Osteoblast (primary cell): ENCODE measurements around the gene PDZD8. TPM values are rescaled to one million over a fixed set of nuclear protein-coding genes. Genes with fewer than 3 reads are reported as not detected.

ENCODE experiments used
- DNase-seq: peaks from one replicate; pipeline ENCODE4 v3.0.0; 2011; ENCODE audit warnings: low spot score, mixed read lengths; ENCODE audit not compliant: insufficient read length; ENCODE audit errors: missing footprints
- H2AFZ ChIP-seq: 2 replicates; pipeline ENCODE4 v1.6.0; 2011; ENCODE audit warnings: mild to moderate bottlenecking, low read length
- H3K27ac ChIP-seq: 2 replicates; pipeline ENCODE4 v1.5.1; 2011; ENCODE audit warnings: mild to moderate bottlenecking, low read depth, low read length, moderate library complexity
- H3K27me3 ChIP-seq: 2 replicates; pipeline ENCODE4 v1.6.0; 2012; ENCODE audit warnings: mild to moderate bottlenecking, control low read depth, inconsistent platforms, low read length, moderate library complexity; ENCODE audit not compliant: insufficient read depth
- H3K36me3 ChIP-seq: 2 replicates; pipeline ENCODE4 v1.5.1; 2011; ENCODE audit warnings: mild to moderate bottlenecking, low read length, control low read depth, moderate library complexity; ENCODE audit not compliant: insufficient read depth
- H3K4me1 ChIP-seq: 2 replicates; pipeline ENCODE4 v1.5.1; 2011; ENCODE audit warnings: mild to moderate bottlenecking, low read length, control low read depth, moderate library complexity; ENCODE audit not compliant: insufficient read depth
- H3K4me2 ChIP-seq: 2 replicates; pipeline ENCODE4 v1.6.0; 2011; ENCODE audit warnings: mild to moderate bottlenecking, low read length; ENCODE audit not compliant: insufficient read depth
- H3K4me3 ChIP-seq: fragments of 200-600 bp; sonication (generic); 3 replicates; pipeline ENCODE4 v1.5.1; 2012; ENCODE audit warnings: mild to moderate bottlenecking, low read length, inconsistent platforms; ENCODE audit not compliant: insufficient read depth
- H3K79me2 ChIP-seq: 2 replicates; pipeline ENCODE4 v1.6.0; 2012; ENCODE audit warnings: mild to moderate bottlenecking, low read length, control low read depth, inconsistent platforms; ENCODE audit not compliant: insufficient read depth
- H3K9me3 ChIP-seq: 2 replicates; pipeline ENCODE4 v1.5.1; 2011; ENCODE audit warnings: low read depth, low read length, control low read depth
- H4K20me1 ChIP-seq: 2 replicates; pipeline ENCODE4 v1.6.0; 2012; ENCODE audit warnings: mild to moderate bottlenecking, low read length, control low read depth; ENCODE audit not compliant: insufficient read depth
- CTCF ChIP-seq: IDR thresholded peaks from 2 replicates; pipeline ENCODE4 v1.5.1; 2011; ENCODE audit warnings: mild to moderate bottlenecking, low read depth, low read length, moderate library complexity; ENCODE audit errors: extremely low read depth
- total RNA-seq: library from RNA; depleted of rRNA; stranded (reverse); fragments of >200 nt; gene quantifications from 2 replicates; pipeline ENCODE4 v1.2.3, GENCODE V29; 2012

The PDZD8 gene
- total RNA-seq, 1 donor, result 35.8 TPM

DNA sequence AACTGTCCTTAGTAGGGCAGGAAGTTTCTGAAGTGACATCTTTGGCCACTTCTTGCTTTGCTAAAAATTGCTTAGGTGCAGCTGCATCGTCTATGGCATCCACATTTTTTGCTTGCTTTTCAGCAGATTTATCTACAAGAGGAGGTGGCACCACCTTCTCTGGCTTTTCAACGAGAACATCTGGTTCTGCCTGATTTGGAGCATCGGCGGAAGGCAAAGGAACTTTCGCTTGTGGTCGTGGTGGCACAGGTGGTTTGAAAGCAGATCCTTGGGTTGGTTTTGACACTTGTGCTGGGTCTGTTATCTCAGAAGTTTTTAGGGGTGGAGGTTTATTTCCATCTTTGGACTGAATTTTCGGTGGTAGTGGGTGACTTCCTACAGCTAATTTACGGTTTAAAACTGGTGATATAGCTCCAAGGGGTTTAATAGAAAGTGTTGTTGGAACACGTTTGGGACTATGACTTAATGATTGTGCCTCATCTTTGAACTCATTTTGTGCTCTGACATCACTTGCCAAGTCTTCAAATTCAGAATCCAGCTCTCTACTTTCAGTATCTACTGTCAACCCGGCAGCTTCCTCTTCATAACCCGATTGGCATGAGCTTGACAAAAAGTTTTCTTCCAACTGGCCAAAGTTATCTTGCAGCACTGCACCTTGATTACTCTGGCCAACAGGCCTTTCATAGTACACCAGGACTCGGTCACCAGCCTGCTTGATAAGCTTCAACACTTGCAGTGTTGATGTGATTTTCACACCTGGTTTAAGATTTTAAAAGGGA lies 90.3 kb downstream of the PDZD8 start:
- no peak for DNase-seq
- no peak for TF ChIP-seq CTCF
- H4K20me1 ChIP-seq, result peaks cover 3% of the 10 kb centered on the region
- H2AFZ ChIP-seq, result no peak overlapping the region
- no peak overlapping the region for H3K27ac ChIP-seq
- no peak overlapping the region for H3K4me2 ChIP-seq
- H3K4me3 ChIP-seq, result no peak overlapping the region
- H3K27me3 ChIP-seq, result no peaks in the 10 kb centered on the region
- H3K79me2 ChIP-seq, result no peaks in the 10 kb centered on the region
- peaks cover 24% of the 10 kb centered on the region for H3K36me3 ChIP-seq
- no peaks in the 10 kb centered on the region for H3K9me3 ChIP-seq
- no peaks in the 10 kb centered on the region for H3K4me1 ChIP-seq

DNA sequence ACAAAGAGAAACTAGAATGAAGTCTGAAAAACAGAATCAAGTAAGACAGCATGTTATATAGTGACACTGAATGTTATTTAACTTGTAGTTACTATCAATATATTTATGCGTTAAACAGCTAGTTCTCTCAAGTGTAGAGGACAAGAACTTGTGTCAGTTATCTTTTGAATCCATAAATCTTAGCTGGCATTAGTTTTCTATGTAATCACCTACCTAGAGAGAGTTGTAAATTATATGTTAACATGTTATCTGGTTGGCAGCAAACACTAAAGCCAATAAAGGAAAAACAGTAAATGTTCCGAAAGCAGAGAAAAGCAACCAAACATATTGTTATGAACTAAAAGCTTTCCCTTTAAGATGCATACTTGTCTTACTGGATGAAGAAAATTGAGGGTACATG lies 97.6 kb downstream of the PDZD8 start:
- Histone ChIP-seq H3K4me3 (no peak overlapping the region), H3K36me3 (no peaks in the 10 kb centered on the region), H3K79me2 (no peaks in the 10 kb centered on the region), H3K4me1 (no peaks in the 10 kb centered on the region), H3K27me3 (no peaks in the 10 kb centered on the region), H3K4me2 (no peak overlapping the region), H4K20me1 (peaks cover 4% of the 10 kb centered on the region), H2AFZ (no peak overlapping the region), H3K27ac (no peak overlapping the region), H3K9me3 (no peaks in the 10 kb centered on the region)
- TF ChIP-seq CTCF, result no peak
- no peak for DNase-seq

DNA sequence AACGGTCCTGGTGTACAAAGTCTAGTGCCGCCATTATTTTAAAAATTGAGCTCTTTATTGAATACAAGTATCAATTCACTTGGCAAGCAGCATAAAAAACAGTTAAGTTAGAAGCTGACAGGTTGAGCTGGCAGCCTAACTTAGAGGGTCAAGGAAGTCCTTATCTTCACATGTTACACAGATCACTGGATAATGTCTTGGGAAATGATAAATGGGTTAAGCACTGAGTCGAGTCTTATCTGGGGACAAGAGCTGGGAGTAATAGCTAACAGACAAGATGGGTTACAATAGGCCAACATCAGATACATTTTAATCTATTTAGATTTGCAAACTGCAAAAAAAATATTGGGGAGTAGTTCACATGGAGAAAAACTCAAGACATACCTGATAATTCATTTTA lies 100.1 kb downstream of the PDZD8 start:
- no peaks in the 10 kb centered on the region for H3K27me3 ChIP-seq
- TF ChIP-seq CTCF, result no peak
- no peak for DNase-seq
- no peak overlapping the region for H3K4me3 ChIP-seq
- no peaks in the 10 kb centered on the region for H3K79me2 ChIP-seq
- no peak overlapping the region for H3K4me2 ChIP-seq
- no peaks in the 10 kb centered on the region for H3K4me1 ChIP-seq
- H3K36me3 ChIP-seq, result no peaks in the 10 kb centered on the region
- no peak overlapping the region for H3K27ac ChIP-seq
- peaks cover 3% of the 10 kb centered on the region for H4K20me1 ChIP-seq
- no peaks in the 10 kb centered on the region for H3K9me3 ChIP-seq
- H2AFZ ChIP-seq, result no peak overlapping the region

GRCh38 chr10:117274509-117274908 lies 100.7 kb downstream of the PDZD8 start:
- Histone ChIP-seq H3K79me2 (no peaks in the 10 kb centered on the region), H3K4me3 (no peak overlapping the region), H4K20me1 (peaks cover 2% of the 10 kb centered on the region), H3K4me1 (no peaks in the 10 kb centered on the region), H3K27ac (no peak overlapping the region), H3K36me3 (no peaks in the 10 kb centered on the region), H3K4me2 (no peak overlapping the region), H3K27me3 (no peaks in the 10 kb centered on the region), H3K9me3 (no peaks in the 10 kb centered on the region), H2AFZ (no peak overlapping the region)
- DNase-seq, result no peak
- no peak for TF ChIP-seq CTCF
